Progenitor cell of endocrine pancreas (in vitro differentiated cells): ENCODE data around the gene ECI1. TPM values are rescaled to one million over a fixed set of nuclear protein-coding genes. Genes with fewer than 3 reads are reported as not detected.

Source experiments
- DNase-seq: peaks from one replicate; pipeline ENCODE4 v3.0.0; 2021; ENCODE audit warnings: low spot score; ENCODE audit not compliant: unreplicated experiment
- H3K27ac Mint-ChIP-seq: 2 replicates; pipeline ENCODE4 v1.8.0; 2021; ENCODE audit warnings: mild to moderate bottlenecking, moderate library complexity, mixed read lengths
- H3K27me3 Mint-ChIP-seq: 2 replicates; pipeline ENCODE4 v1.8.0; 2021; ENCODE audit warnings: mixed read lengths
- H3K36me3 Mint-ChIP-seq: 2 replicates; pipeline ENCODE4 v1.8.0; 2022; ENCODE audit warnings: mixed read lengths; ENCODE audit not compliant: insufficient read depth
- H3K4me1 Mint-ChIP-seq: 2 replicates; pipeline ENCODE4 v1.8.0; 2021; ENCODE audit warnings: low read depth, mixed read lengths
- H3K4me3 Mint-ChIP-seq: 2 replicates; pipeline ENCODE4 v1.8.0; 2021; ENCODE audit warnings: low read depth, mild to moderate bottlenecking, moderate library complexity, mixed read lengths
- H3K9me3 Mint-ChIP-seq: 2 replicates; pipeline ENCODE4 v1.8.0; 2021; ENCODE audit warnings: low read depth, mixed read lengths
- total RNA-seq: library from RNA; stranded (reverse); gene quantifications from 2 replicates; pipeline ENCODE4 v1.2.1, GENCODE V29; 2021
- TF ChIP-seq, protein P1 (sequence below): fragments of 200-600 bp; sonication (generic); IDR thresholded peaks from one replicate; pipeline ENCODE4 v1.5.0; 2021; ENCODE audit warnings: antibody characterized with exemption, mild to moderate bottlenecking; ENCODE audit not compliant: unreplicated experiment

The ECI1 gene
- total RNA-seq, 1 donor from 2014 or later: 72.6 TPM

DNA sequence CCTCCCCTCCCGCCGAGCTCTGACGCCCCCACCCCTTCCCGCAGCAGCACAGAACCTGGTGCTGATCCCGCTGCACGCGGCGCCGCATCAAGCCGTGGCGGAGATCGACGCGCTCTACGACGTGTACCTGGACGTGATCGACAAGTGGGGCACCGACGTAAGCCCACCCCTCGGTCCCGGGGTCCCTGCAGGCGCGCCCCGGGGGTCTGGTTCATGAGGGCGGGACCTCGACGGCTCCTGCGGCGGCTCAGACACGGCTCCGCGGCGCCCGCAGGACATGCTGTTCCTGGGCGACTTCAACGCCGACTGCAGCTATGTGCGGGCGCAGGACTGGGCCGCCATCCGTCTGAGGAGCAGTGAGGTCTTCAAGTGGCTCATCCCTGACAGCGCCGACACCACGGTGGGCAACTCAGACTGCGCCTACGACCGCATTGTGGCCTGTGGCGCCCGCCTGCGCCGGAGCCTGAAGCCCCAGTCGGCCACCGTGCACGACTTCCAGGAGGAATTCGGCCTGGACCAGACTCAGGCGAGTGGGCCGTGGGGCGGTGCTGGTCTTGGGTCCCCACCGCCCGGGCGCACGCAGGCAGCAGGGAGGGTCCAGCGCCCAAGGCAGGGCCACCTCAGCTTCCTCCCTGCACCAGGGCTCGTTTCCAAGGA lies 13.8 kb downstream of the ECI1 start:
- Mint-ChIP-seq H3K4me3 (no peak overlapping the region), H3K36me3 (peaks cover 15% of the 10 kb centered on the region), H3K27ac (no peak overlapping the region), H3K4me1 (no peaks in the 10 kb centered on the region), H3K9me3 (no peaks in the 10 kb centered on the region), H3K27me3 (peaks cover 5% of the 10 kb centered on the region)
- DNase-seq: no peak
- TF ChIP-seq, protein P1, sequence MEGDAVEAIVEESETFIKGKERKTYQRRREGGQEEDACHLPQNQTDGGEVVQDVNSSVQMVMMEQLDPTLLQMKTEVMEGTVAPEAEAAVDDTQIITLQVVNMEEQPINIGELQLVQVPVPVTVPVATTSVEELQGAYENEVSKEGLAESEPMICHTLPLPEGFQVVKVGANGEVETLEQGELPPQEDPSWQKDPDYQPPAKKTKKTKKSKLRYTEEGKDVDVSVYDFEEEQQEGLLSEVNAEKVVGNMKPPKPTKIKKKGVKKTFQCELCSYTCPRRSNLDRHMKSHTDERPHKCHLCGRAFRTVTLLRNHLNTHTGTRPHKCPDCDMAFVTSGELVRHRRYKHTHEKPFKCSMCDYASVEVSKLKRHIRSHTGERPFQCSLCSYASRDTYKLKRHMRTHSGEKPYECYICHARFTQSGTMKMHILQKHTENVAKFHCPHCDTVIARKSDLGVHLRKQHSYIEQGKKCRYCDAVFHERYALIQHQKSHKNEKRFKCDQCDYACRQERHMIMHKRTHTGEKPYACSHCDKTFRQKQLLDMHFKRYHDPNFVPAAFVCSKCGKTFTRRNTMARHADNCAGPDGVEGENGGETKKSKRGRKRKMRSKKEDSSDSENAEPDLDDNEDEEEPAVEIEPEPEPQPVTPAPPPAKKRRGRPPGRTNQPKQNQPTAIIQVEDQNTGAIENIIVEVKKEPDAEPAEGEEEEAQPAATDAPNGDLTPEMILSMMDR: no peak

DNA sequence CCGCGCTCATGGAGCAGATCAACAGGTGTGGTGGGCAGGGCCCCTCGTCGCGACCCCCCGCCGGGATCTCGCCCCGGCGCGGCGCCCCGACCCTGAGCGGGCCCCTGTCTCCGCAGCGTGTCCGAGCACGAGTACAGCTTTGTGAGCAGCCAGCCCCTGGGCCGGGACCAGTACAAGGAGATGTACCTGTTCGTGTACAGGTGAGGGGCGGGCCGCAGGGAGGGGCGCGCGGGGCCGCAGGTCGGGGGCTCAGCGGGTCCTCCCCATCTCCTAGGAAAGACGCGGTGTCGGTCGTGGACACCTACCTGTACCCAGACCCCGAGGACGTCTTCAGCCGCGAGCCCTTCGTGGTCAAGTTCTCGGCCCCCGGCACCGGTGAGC lies 14.3 kb downstream of the ECI1 start:
- peaks cover 5% of the 10 kb centered on the region for H3K27me3 Mint-ChIP-seq
- no peak overlapping the region for H3K4me3 Mint-ChIP-seq
- no peak overlapping the region for H3K27ac Mint-ChIP-seq
- no peaks in the 10 kb centered on the region for H3K4me1 Mint-ChIP-seq
- TF ChIP-seq, protein P1: no peak
- H3K9me3 Mint-ChIP-seq: no peaks in the 10 kb centered on the region
- no peak for DNase-seq
- peaks cover 12% of the 10 kb centered on the region for H3K36me3 Mint-ChIP-seq

DNA sequence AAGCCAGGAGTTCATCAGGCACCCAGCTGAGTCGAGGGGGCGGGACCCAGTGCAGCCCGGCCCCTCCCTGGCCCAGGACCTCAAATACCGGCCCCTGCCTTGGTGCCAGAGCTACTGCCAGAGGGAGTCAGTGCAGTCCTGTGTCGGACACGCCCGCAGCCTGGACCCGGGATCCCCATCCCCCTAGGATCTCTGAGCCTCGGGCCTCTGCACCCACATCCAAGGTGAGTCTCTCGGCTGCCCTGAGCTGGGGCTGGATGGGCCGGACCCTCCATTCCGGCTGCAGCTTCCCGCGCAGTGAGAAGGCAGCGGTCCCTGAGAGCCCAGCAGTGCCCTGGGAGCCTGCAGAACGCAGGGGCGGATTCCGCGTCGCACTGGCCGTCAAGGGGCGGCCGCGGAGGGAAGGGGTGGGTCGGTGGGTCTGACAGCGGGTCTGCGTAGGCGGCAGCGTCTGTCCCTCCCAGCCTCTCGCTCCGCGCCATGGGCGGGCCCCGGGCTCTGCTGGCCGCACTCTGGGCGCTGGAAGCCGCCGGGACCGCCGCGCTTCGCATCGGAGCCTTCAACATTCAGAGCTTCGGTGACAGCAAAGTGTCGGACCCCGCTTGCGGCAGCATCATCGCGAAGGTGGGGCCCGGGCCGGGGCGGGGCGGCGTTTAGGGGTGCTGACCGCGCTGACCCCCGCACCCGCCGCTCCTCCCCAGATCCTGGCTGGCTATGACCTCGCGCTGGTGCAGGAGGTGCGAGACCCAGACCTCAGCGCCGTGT lies 14.9 kb downstream of the ECI1 start, which contains the start of gene DNASE1L2:
DNASE1L2 (plus strand) TSS at position 108 of the 765 bp plus-strand sequence; CDS start at position 481, 373 bp downstream.
- no peak within 1 kb of the TSS for H3K27ac Mint-ChIP-seq
- no peak within 1 kb of the TSS for H3K4me3 Mint-ChIP-seq
- TF ChIP-seq, protein P1: no peak
- H3K9me3 Mint-ChIP-seq: no peaks in the 10 kb centered on the region
- no peak for DNase-seq
- peaks cover 5% of the 10 kb centered on the region for H3K27me3 Mint-ChIP-seq
- H3K4me1 Mint-ChIP-seq: no peaks in the 10 kb centered on the region
- peaks cover 12% of the 10 kb centered on the region for H3K36me3 Mint-ChIP-seq

DNA sequence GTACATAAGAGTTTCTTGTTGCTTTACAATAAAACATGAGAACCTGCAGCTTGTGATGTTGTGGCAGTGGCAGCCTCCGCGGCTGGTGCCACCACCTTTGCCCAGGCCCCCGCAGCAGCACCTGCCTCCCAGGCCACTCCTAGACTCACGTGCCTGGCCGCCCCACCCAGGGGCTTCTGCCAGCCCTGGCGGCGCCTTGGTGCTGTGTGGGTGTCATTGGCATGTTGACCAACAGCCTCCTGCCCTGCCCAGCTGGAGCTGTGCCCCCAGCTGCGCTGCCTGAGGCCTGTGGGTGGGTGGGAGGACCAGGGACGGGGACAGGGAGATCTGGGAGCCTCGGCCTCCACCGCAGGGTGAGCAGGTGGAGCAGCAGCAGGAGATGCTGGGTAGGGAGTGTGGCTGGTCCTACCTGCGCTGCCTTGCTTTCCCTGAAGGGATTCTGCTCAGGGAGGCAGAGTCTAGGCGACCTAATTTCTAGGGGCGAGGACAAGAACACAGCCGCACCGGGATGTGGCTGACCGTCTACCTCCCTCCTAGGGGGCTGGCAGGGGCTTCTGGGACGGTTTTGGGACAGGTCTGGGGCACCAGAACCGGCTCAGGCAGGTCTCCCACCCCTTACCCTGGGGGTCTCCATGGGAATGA lies 15.6 kb downstream of the ECI1 start:
- Mint-ChIP-seq H3K36me3 (peaks cover 12% of the 10 kb centered on the region), H3K27ac (no peak overlapping the region), H3K4me3 (no peak overlapping the region), H3K9me3 (no peaks in the 10 kb centered on the region), H3K4me1 (no peaks in the 10 kb centered on the region), H3K27me3 (peaks cover 5% of the 10 kb centered on the region)
- no peak for DNase-seq
- TF ChIP-seq, protein P1: no peak

DNA sequence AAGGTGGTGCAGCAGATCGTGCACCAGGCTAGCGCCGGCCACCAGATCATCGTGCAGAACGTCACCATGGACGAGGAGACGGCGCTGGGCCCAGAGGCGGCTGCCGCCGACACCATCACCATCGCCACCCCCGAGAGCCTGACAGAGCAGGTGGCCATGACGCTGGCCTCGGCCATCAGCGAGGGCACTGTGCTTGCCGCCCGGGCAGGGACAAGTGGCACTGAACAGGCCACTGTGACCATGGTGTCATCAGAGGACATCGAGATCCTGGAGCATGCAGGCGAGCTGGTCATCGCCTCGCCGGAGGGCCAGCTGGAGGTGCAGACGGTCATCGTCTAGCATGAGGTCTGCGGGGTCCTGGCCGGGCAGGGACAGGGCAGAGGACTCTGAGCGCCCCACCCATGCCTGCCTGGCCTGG lies 16.1 kb downstream of the ECI1 start:
- no peak for DNase-seq
- no peaks in the 10 kb centered on the region for H3K4me1 Mint-ChIP-seq
- no peak overlapping the region for H3K27ac Mint-ChIP-seq
- TF ChIP-seq, protein P1: no peak
- H3K27me3 Mint-ChIP-seq: peaks cover 5% of the 10 kb centered on the region
- no peaks in the 10 kb centered on the region for H3K9me3 Mint-ChIP-seq
- H3K36me3 Mint-ChIP-seq: peaks cover 12% of the 10 kb centered on the region
- no peak overlapping the region for H3K4me3 Mint-ChIP-seq
